GM18868 (cell line): ENCODE measurements around the gene ASIC4.
A peak's percentile ranks its signal among the peaks of the same experiment; 100 is the strongest.

Experiments
- ATAC-seq: cut with Tn5 transposase; IDR thresholded peaks from one replicate; pipeline ENCODE4 v1.9.1; 2021; ENCODE audit warnings: mild to moderate bottlenecking, moderate library complexity; ENCODE audit not compliant: unreplicated experiment

ASIC4 gene

DNA sequence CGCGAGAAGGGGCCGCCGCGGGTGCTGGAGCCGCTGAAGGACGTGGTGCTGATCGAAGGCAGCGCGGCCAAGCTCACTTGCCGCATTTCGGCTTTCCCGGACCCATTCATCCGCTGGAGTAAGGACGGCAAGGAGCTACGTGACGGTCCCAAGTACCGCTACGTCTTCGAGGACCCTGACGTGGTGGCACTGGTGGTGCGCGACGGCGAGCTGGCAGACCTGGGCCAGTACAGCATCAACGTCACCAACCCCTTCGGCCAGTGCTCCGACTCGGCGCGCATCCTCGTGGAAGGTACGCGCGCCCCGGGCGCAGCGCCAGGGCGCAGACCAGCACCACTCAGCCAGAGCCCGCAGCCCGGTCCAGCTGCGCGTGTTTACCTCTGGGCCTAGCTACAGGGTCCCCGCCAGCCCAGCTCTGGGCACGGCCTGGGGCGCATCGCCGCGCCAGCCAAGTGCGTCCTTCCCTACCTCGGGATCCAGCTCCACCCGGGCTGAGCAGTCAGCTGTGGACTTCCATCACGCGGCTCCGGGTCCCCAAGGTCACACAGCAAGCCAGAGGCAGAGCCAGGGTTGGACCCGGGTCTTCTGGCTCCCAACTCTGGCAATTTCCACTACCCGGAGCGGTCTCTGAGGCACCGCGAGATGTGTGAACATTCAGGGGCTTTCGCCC, 17.3 kb upstream of the ASIC4 start:
- ATAC-seq: no peak

DNA sequence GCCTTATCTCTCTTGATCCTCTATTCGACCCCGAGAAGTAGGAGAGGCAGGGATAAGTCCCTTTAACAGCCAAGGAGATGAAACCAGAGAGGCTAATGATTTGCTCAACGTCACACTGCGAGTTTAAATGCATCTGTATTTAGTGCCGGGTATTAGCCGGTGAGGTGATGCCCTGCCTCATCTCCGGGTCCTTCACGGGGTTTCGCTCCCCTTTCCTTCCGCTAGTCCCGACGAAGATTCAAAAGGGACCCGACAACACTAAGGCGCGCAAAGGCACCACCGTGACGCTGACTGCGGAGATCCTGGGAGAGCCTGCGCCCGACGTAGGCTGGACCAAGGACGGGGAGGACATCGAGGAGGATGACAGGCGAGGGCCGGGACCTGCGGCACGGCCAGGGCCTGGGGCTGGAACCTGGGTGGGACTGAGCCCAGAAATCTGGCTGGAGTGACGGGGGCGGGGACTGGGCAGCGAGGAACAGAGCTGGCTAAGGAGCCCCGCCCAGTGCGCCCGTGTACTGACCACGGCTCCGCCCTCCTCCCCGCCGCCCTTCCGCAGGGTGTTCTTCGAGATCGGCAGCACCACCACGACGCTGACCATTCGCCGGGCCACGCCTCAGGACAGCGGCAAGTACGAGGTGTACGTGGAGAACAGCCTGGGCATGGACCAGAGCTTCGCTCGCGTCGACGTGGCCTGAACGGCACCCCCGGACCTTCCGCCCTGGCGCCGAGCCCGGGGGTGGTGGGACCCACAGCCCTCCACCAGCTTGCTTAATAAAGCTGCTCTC, 16.6 kb upstream of the ASIC4 start:
- no peak for ATAC-seq

DNA sequence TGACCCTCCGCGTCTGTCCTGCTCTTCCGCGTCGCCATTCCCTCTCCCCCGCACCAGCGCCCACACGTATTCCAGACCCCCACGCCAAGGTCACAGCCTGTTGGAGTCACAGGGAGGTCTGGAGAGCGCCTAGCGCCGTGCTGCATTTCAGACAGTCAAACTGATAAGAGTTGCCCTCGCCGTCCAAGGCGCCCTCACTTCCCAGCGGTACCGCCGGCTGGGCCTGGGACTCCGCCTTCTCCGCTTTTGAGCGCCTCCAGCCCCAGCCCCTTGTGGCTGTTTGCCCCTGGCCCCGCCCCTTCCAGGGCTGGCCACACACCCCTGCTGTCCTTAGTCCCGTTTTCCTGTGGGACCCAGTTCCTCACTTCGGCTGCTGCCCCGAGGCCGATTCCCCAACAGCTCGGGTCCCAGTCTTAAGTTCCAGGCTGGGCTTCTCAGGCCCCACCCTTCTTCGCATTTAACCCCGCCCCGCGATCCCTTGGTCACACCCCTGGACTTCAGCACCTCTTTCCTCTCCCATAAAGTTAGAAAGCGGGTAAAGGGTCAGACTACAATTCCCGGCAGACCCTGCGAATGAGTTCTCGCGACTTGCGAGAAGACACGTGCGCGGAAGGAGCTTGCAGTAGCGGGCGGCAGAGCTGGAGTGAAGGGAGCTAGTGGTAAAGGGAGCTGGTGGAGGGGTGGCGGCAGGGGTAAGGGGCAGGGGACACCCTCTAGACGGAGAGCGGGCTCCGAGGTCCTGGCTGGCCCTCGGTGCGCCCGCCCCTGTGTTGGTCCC, 15.8 kb upstream of the ASIC4 start, which contains the start of gene GMPPA:
TSS of gene GMPPA (plus strand) at position 612 of the 778 bp plus-strand sequence. CDS start 1,085 bp downstream, outside the sequence.
- peak; percentile 95 for ATAC-seq

DNA sequence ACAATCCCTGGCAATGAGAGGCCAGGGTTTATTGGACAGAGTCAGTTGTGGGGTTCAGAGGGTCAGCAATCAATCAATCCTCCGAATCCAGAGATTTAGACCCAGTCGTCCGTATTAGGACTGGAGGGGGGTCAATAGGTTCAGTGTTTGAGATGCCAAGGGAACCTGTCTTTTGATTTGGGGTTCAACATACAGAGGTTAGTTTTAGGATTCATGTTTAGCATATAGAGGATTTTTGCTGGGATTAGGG, 15.3 kb upstream of the ASIC4 start:
- ATAC-seq: no peak

DNA sequence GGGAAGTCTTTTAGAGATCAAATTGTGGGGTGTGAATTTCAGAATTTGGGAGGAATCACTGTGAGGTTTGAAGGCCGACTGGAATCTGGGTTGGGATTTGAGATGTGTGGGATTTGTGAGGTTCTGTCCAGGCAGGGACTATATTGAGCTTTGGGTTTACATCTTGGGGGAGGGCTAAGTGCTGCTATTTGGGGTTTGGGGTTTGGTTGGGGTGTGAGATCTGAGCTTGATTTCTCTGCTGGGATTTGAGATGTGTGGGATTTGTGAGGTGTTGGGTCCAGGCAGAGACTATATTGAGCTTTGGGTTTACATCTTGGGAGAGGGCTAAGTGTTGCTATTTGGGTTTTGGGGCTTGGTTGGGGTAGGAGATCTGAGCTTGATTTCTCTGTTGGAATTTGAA, 14.7 kb upstream of the ASIC4 start:
- no peak for ATAC-seq

DNA sequence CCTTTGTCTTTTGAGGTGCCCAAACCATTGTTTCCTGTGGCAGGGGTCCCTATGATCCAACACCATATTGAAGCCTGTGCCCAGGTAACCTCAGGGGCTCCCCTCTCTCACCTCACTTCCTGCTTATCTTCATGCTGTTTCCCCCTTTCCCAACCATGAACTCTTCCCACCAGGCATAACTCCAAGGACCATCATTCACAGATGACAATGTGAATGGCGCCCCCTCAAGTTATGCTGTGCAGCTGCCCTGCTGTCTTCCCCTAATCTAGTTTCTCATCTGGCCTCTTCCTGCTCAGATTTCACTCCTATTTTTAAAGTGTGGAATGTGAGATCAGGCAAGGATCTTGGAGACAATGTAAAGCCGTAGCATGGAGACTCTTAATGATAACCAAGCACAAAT, 14.1 kb upstream of the ASIC4 start:
- ATAC-seq: no peak

DNA sequence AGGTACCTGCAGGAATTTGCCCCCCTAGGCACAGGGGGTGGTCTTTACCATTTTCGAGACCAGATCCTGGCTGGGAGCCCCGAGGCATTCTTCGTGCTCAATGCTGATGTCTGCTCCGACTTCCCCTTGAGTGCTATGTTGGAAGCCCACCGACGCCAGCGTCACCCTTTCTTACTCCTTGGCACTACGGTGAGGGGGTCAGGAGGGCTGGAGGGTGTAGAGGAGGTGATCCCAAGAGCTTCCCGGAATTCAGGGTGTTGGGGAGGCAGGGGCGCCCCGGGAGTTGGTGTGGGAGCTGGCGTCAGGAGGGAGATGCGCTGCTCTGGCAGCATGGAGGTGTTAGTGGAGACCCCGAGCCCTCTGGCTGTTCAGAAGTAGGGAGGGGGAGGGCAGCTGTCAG, 12.4 kb upstream of the ASIC4 start:
- no peak for ATAC-seq

DNA sequence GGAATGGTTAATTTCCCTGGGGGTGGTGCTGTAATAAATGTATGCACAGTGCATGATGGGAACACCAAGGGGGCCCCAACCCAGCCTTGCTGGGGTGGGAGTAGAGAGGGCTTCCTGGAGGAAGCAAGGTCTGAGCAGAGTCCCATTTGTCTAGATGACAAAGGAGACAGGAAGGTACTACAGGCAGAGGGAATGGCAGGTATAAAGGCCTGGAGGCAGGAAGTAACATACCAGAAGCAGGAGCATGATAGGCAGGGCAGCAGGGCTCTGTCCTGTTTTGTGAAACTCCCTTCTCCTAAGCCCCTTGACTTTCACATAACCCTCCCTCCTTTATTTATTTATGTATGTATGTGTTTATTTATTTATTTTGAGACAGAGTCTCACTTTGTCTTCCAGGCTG, 11.7 kb upstream of the ASIC4 start:
- ATAC-seq: no peak

DNA sequence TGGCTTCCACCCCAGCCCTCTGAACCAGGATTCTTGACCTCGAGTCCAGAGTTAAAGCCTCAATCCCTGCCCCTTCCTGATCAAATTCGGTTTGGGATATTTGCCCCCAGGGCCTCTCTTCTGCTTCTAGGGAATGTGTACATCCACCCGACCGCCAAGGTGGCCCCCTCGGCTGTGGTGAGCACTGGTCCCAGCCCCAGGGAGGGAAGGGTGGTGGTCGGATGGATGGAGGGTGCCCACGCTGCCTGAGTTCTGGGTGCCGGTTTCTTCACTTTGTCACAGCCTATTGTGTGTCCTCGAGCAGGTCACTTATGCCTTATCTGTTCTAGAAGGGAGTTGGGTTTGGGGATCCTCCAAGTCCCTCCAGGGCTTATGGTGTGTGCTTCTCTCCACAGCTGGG, 8.7 kb upstream of the ASIC4 start:
- no peak for ATAC-seq

DNA sequence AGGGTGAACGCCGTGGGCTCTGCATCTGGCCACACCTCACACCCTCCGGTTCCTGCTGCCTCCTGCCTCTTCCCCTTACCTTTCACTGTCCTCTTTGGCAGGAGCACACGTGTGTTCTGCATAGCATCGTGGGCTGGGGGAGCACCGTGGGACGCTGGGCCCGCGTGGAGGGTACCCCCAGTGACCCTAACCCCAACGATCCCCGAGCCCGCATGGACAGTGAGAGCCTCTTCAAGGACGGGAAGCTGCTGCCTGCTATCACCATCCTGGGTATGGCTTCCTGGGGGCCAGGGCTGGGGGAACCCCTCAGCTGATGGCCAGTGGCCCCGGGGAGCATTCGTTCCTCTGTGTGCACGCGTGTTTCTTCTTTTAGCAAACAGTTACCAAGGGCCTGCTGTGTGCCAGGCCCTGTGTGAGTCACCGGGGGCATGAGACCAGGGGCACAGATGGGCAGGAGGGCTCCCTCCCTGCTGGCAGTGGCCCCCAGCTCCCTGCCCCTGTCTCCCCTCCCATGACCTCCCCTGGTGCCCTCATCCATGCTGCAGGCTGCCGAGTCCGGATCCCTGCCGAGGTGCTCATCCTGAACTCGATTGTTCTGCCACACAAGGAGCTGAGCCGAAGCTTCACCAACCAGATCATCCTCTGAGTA, 8.0 kb upstream of the ASIC4 start:
- no peak for ATAC-seq

DNA sequence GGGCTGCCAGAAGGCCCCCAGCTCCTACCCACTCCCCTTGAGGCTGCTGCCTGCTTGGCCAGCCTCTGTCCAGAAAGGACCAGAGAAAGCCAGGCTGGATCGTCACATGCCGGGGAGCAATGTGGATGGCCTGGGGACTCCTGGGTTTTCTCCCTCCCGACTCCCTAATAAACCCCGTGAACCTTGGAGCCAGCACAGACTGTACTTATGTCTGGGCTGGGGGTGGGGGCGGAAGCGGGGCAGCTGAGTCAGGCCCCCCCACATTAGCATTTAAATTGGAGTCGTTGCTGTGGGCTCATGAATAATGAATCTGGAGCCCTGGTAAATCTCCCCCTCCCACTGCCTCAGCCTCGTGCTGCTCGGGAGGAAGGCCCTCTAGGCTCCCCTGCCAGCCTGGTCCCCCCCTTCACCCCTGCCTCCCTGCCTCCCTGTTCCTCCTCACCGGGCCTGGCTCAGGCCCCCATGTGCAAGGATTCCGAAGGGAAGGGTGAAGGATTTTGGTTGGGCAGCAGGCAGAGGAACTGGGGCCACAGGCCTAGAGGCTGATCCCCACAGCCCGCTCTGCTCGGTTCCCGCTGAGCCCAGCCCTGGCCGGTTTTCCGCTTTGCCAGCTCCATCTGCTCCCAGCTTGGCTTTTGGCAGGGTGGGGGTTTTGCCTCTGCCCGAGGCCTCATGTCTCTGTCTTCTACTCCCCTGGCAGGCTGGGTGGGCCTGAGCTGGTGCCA, 7.3 kb upstream of the ASIC4 start:
- ATAC-seq: no peak

DNA sequence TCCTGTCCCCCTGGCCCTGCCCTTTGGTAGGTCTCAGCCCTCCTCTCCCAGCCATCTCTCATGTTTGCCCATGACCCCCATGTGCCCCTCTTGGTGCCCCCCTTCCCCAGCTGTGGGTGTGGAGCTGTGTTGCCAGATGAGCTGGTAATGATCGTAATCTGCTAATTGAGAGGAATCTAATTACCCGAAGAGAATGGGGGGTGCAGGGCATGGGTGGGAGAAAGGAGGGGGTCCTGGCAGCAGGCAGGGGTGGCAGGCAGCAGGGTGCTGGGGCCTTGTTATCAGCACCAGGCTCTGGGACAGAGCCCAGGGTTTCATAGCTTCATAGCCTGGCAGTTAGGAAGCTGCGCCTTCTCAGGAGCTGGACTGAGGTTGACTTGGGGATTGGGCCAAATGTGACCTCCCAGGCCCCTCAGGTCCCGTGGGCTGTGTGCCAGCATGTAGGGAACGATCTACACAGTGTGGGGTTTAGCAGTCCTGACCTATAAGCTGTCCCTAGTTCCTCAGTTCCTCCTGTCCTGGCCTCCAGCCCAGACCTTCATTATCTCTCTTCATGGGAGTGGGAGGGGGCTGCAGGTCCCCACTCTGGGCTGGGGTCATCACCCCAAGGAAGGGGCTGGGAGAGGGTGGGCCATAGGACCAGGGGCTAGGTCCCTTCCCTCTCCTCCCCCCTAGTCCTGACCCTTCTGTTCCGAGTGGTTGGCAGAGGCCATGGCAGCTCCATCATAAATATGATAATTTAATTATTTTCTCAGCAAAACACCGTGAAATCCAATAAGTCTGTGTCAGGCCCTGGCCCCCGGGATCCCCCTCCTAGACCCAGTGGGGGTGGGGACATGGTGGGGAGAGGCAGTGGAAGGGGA, 6.5 kb upstream of the ASIC4 start:
- no peak for ATAC-seq

DNA sequence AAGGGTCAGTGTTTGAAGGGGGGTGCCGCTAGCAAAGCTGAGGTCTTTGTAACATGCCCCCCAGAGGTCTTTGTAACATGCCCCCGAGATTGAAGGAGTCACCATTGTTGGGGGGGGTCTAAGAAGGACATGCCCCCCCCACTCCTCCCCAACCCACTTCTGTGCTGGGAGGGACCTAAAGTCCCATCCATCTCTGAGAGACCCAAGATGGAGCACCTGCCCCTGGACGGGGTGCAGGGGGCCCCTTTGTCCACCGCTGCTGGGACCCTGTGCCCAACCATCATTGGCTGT, 5.9 kb upstream of the ASIC4 start:
- no peak for ATAC-seq

DNA sequence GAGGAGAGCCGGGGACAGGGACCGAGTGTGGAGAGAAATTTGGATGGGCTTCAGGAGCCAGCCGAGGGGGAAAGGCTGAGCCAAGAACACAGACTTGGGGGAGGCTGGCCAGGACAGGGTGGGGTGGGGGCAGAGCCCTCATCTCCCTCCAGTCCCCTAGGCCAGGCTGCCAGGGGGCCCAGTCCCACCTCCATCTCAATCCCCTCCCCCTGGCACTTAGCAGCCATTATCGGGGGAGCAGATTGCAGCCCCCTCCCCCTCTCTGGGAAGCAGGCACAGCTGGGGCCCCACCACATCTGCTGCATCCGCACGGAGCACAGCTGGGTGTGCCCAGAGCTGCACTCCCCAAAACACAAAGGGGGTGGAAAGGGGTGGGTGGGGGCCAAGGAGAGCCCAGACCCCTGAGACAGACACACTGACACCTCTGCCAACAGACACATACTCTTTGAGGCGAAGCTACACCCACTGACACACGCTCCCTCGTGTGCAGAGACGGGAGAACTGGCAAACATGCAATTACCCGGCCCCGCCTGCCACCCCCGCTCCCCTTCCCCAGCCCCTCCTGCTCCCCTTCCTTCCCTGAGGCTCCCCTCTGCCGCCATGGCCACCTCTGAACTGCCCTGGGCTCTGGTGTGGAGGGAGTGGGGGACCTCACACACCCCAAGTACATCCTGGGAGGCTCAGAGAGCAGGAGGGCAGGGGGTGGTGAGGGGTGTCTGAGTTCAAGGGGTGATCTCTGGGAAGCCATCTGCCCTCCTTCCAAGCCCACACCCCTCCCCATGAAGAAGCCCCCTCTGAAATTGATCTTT, 5.1 kb upstream of the ASIC4 start:
- peak; percentile 17 for ATAC-seq

DNA sequence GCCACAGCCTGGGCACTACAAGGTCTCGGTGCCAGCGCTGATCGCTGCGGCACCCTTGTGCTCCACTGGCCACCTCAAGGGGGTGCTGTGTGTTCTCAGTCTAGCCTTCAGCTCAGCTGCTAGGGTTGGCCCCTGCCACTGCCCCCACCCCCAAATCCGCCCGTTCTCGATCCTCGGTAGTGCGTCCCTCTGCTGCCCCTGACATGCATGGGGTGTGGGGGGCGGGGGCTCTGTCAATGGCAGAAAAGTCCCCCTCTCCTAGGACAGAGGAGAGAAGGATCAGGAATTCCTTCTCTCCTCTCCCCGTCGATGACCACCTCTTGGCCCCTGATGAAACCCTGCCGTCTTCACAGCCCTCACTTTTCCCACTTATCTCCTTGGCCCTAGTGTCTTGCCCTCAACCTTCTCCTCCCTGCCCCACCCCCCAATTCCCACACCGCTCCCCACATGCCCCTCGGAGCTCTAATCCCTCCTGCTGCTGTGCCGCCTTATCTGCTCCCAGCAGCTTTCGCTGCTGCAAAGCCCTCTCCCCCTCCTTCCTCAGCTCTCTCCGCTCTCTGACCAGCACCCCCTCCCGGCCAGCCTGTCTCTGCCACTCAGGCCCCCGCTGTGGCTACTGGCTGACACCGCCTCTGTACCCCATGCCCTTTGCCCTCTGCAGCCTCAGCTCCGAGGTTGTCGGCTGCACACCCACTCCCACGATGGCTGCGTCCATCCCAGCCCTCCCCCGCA, 4.3 kb upstream of the ASIC4 start:
- peak; percentile 82 for ATAC-seq

DNA sequence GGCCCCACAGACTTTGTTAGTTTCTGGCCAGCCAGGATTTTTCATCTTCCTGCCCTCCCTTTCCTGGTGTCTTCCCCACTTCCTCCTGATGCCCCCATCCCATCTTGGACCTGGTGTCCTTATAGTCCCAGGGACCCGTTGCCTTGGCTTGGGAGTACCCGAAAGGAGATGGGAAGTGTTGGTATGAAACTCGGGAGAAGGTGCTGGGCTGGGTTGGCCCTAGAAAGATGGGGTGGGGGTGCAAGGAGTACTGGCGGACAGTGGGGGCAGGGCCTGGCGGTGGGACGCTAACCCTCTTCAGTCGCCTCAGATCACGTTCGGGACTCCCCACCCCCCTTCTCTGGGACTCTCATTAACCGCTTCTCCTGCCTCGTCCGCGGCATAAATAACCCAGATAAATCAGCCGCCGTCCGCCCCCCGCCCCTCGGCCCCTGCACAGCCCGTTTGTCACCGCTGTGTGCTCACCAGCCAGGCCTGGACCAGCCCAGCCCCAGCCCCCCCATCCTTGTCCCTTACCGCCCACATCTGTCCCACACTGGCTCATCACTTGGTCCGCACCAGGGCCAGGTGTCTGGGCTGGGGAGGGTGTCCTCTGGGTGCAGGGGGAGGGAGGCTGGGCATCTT, 3.7 kb upstream of the ASIC4 start:
- no peak for ATAC-seq

DNA sequence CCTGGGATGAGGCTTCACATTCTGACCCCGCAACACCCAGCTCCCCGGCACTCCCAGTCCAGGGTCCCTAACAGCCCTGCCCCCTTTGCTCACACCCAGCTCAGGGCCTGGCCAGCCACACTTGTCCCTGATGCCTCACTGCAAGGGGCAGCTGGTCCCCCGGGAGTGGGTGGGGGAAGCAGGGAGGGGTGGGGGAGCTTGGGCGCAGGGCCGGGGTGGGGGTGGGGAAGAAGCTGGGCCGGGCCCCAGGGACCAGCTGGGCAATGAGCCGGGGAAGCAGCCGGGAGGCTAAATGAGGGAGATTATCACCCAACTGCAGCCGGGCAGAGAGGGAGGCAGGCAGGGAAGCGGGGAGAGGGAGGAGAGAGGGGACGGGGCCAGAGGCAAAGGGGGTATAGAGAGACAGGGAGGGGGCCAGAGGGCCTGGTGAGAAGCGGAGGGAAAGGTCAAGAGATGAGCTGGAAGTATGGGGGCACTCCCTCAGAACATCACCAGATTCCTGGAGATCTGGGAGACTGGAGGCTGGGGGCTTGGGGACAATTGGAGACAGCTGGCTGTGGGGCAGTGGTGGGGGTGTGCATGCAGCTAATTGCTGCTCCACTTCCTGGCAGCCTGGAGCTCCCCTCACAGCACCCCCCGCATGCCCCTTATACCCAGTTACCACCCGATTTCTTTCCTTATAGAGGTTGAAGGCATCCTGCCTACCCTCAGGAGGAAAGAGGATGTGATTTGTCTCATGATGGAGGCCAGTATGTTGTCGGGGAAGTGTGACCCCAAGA, 2.5 kb upstream of the ASIC4 start:
- ATAC-seq: no peak
